ENCODE data around the gene SIMC1. TPM values are rescaled to one million over a fixed set of nuclear protein-coding genes. Genes with fewer than 3 reads are reported as not detected.

Gene SIMC1
- total RNA-seq, 1 experiment from 2014 or later = 7.5 TPM

DNA sequence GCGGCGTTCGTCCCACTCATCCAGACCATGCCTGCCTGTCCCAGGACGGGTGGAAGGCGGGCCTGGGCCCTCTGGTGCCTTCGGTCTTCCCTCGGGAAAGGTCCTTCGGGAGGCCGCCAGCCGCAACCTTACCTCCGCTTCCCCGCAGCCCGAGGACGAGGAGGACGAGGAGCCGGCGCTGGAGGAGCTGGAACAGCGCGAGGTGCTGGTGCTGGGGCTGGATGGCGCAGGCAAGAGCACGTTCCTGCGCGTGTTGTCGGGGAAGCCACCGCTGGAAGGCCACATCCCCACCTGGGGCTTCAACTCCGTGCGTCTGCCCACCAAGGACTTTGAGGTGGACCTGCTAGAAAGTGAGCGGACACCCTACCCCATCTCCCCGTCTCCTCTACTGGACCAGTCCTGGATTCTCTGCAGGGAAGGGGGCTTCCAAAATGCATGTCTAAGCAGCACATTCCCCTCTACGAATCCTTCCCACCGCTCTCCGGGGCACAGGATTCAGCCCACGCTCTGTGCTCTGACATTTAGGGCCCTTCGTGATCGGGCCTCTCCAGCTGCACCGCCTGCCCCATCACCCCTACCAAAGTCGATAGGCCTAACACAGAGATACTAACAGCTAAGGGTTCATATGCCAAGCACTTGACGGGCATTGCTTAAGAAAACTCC, 128.1 kb downstream of the SIMC1 start:
- no peak overlapping the region for H3K27ac ChIP-seq (ENCODE audit: low read length)
- H3K79me2 ChIP-seq (ENCODE audit: low read length) = peaks cover 2% of the 10 kb centered on the region
- H3K36me3 ChIP-seq (ENCODE audit: low read depth, low read length) = no peaks in the 10 kb centered on the region
- H3F3A ChIP-seq (ENCODE audit: low read length, unreplicated experiment) = no peaks in the 10 kb centered on the region
- H3K4me1 ChIP-seq (ENCODE audit: insufficient read depth, low read length) = peaks cover 6% of the 10 kb centered on the region; the same call in 1 of the 2 replicates
- no peaks in the 10 kb centered on the region for H3K27me3 ChIP-seq (ENCODE audit: low read length)
- no peaks in the 10 kb centered on the region for H3K9me2 ChIP-seq (replicated peaks; ENCODE audit: low read length)
- H4K20me1 ChIP-seq (ENCODE audit: low read length) = no peaks in the 10 kb centered on the region
- H3K4me2 ChIP-seq (ENCODE audit: low read length) = no peak overlapping the region
- intact Hi-C loops (cut with micrococcal nuclease) = no loop called here
- ATAC-seq (no peak), DNase-seq (no peak)
- H3K9ac ChIP-seq (ENCODE audit: low read length) = no peak overlapping the region
- H3K9me3 ChIP-seq (ENCODE audit: low read length) = no peaks in the 10 kb centered on the region
- H2AFZ ChIP-seq (ENCODE audit: low read length) = no peak overlapping the region
- H3K4me3 ChIP-seq (ENCODE audit: low read length) = no peak overlapping the region
- TF ChIP-seq EZH2phosphoT487 (IDR thresholded peaks at IDR 0.05; ENCODE audit: borderline replicate concordance, low read length) = no peak
- TF ChIP-seq, protein P1, sequence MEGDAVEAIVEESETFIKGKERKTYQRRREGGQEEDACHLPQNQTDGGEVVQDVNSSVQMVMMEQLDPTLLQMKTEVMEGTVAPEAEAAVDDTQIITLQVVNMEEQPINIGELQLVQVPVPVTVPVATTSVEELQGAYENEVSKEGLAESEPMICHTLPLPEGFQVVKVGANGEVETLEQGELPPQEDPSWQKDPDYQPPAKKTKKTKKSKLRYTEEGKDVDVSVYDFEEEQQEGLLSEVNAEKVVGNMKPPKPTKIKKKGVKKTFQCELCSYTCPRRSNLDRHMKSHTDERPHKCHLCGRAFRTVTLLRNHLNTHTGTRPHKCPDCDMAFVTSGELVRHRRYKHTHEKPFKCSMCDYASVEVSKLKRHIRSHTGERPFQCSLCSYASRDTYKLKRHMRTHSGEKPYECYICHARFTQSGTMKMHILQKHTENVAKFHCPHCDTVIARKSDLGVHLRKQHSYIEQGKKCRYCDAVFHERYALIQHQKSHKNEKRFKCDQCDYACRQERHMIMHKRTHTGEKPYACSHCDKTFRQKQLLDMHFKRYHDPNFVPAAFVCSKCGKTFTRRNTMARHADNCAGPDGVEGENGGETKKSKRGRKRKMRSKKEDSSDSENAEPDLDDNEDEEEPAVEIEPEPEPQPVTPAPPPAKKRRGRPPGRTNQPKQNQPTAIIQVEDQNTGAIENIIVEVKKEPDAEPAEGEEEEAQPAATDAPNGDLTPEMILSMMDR (conservative IDR thresholded peaks at IDR 0.05; ENCODE audit: low read depth, low read length) = no peak
- TF ChIP-seq EZH2 (IDR thresholded peaks at IDR 0.05; ENCODE audit: low read length, unreplicated experiment) = no peak
- BruUV-seq (replicated peaks) = no TSS peak
- ChIA-PET CTCF (no interaction called here), POLR2A (ENCODE audit: unreplicated experiment) (no interaction called here)

DNA sequence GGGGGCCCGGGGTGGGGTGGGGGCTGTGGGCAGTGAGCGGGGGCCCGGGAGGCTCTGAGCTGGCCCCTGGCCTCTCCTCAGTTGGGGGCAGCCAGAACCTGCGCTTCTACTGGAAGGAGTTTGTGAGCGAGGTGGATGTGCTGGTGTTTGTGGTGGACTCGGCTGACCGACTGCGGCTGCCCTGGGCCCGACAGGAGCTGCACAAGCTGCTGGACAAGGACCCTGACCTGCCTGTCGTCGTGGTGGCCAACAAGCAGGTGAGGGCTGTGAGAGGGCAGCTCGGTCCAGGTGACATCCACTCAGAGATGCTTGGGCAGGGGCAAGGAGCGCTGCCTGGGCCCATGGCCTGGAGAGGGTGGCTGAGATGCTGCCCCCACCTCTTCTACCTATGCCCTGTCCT, 130.5 kb downstream of the SIMC1 start:
- Histone ChIP-seq H3K79me2 (ENCODE audit: low read length) (no peaks in the 10 kb centered on the region), H3K27me3 (ENCODE audit: low read length) (no peaks in the 10 kb centered on the region), H3K4me1 (ENCODE audit: insufficient read depth, low read length) (no peaks in the 10 kb centered on the region), H3K36me3 (ENCODE audit: low read depth, low read length) (no peaks in the 10 kb centered on the region), H3K27ac (ENCODE audit: low read length) (no peak overlapping the region), H3K9me2 (replicated peaks; ENCODE audit: low read length) (no peaks in the 10 kb centered on the region), H3K9ac (ENCODE audit: low read length) (no peak overlapping the region), H3K4me2 (ENCODE audit: low read length) (no peak overlapping the region), H3K4me3 (ENCODE audit: low read length) (no peak overlapping the region), H3F3A (ENCODE audit: low read length, unreplicated experiment) (no peaks in the 10 kb centered on the region), H3K9me3 (ENCODE audit: low read length) (no peaks in the 10 kb centered on the region), H2AFZ (ENCODE audit: low read length) (no peak overlapping the region), H4K20me1 (ENCODE audit: low read length) (no peaks in the 10 kb centered on the region)
- CTCF ChIA-PET = no interaction called here
- ATAC-seq (no peak), DNase-seq (no peak)
- POLR2A ChIA-PET (ENCODE audit: unreplicated experiment) = no interaction called here
- no TSS peak for BruUV-seq (replicated peaks)
- TF ChIP-seq EZH2phosphoT487 (IDR thresholded peaks at IDR 0.05; ENCODE audit: borderline replicate concordance, low read length) (no peak), EZH2 (IDR thresholded peaks at IDR 0.05; ENCODE audit: low read length, unreplicated experiment) (no peak)
- TF ChIP-seq, protein P1 (conservative IDR thresholded peaks at IDR 0.05; ENCODE audit: low read depth, low read length) = no peak
- intact Hi-C loops (cut with micrococcal nuclease) = no loop called here

DNA sequence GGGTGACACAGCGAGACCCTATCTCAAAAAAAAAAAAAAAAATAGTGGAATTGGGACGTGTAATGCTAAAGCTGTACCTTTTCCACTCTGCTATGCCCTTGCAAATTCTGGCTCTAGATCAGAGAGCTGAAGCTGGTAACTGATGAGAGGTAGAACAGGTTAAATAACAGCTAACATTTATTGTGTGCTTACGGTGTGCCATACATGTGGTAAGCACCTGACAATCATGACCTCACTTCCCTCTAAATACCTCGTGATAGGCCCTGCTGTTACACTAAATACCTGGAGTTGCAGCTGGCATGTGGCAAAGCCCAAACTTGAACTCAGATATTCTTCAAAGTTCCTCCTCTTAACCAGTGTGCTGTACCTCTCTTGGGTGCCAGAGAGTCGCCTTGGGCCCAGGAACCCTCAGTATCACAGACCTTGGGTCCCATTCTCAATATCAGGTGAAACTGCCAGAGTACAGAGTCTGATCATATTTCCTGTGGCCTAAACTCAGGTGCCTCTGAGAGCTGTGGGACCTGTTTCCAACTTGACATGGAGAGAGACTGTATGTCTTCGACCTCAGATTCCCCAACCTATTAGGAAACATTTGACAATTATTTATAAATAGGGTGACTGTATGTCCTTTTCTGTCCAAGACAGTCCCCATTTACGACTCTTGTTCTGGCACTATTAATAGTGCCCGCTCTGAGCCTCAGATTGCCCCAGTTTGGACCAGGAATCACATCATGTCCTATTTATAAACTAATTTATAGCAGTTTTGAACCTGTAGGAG, 131.9 kb downstream of the SIMC1 start:
- TF ChIP-seq, protein P1 (conservative IDR thresholded peaks at IDR 0.05; ENCODE audit: low read depth, low read length) = no peak
- TF ChIP-seq EZH2phosphoT487 (IDR thresholded peaks at IDR 0.05; ENCODE audit: borderline replicate concordance, low read length) (no peak), EZH2 (IDR thresholded peaks at IDR 0.05; ENCODE audit: low read length, unreplicated experiment) (no peak)
- intact Hi-C loops (cut with micrococcal nuclease) = no loop called here
- Histone ChIP-seq H3K4me1 (ENCODE audit: insufficient read depth, low read length) (no peaks in the 10 kb centered on the region), H3K9me3 (ENCODE audit: low read length) (no peaks in the 10 kb centered on the region), H3K79me2 (ENCODE audit: low read length) (no peaks in the 10 kb centered on the region), H2AFZ (ENCODE audit: low read length) (no peak overlapping the region), H3K9me2 (replicated peaks; ENCODE audit: low read length) (no peaks in the 10 kb centered on the region), H3K4me2 (ENCODE audit: low read length) (no peak overlapping the region), H3K27me3 (ENCODE audit: low read length) (no peaks in the 10 kb centered on the region), H3K4me3 (ENCODE audit: low read length) (no peak overlapping the region), H3K9ac (ENCODE audit: low read length) (no peak overlapping the region), H3K36me3 (ENCODE audit: low read depth, low read length) (no peaks in the 10 kb centered on the region), H3F3A (ENCODE audit: low read length, unreplicated experiment) (no peaks in the 10 kb centered on the region), H4K20me1 (ENCODE audit: low read length) (no peaks in the 10 kb centered on the region), H3K27ac (ENCODE audit: low read length) (no peak overlapping the region)
- ChIA-PET CTCF (no interaction called here), POLR2A (ENCODE audit: unreplicated experiment) (no interaction called here)
- no peak for ATAC-seq
- no TSS peak for BruUV-seq (replicated peaks)
- DNase-seq = no peak

Measured in PC-3 (cell line).